NCI-H1092 treated with DMSO at 0.1 percent for 48 hours (cell line): ENCODE measurements around the gene ADCY4.

ENCODE experiments used
- DNase-seq: peaks from one replicate; lab custom pipeline; 2025; lab: John Stamatoyannopoulos, UW

Gene ADCY4

GRCh38 chr14:24273422-24273998 is 61.4 kb downstream of the ADCY4 start:
- no peak for DNase-seq

- no peak for DNase-seq
Measured at GRCh38 chr14:24272467-24272866, 62.4 kb downstream of the ADCY4 start.

- no peak for DNase-seq
Measured at GRCh38 chr14:24271834-24272263, 63.0 kb downstream of the ADCY4 start.

GRCh38 chr14:24271134-24271833 is 63.6 kb downstream of the ADCY4 start, which contains the start of gene RABGGTA:
TSS of gene RABGGTA (minus strand) at chr14:24271597. CDS start at chr14:24271115, 482 bp downstream.
- DNase-seq: peak; percentile 91

GRCh38 chr14:24270537-24271133 is 64.2 kb downstream of the ADCY4 start:
- DNase-seq: no peak

GRCh38 chr14:24269910-24270536 is 64.8 kb downstream of the ADCY4 start:
- no peak for DNase-seq

- no peak for DNase-seq
Measured at GRCh38 chr14:24269368-24269767, 65.5 kb downstream of the ADCY4 start.
